Brain microvascular endothelial cell (primary cell): ENCODE data around the gene TRABD2B.

Experiments used
- DNase-seq: peaks from one replicate; pipeline ENCODE4 v3.0.0-alpha.2; 2020
- H3K27ac ChIP-seq: fragments of 250-450 bp; sonication (Bioruptor Pico); 2 replicates; pipeline ENCODE4 v1.5.1; 2020; ENCODE audit warnings: mild to moderate bottlenecking, moderate library complexity
- H3K27me3 ChIP-seq: fragments of 250-450 bp; sonication (Bioruptor Pico); replicated peaks from 2 replicates; pipeline ENCODE4 v1.5.1; 2020; ENCODE audit warnings: mild to moderate bottlenecking
- H3K36me3 ChIP-seq: fragments of 250-450 bp; sonication (Bioruptor Pico); replicated peaks from 2 replicates; pipeline ENCODE4 v1.5.1; 2020; ENCODE audit warnings: mild to moderate bottlenecking
- H3K4me3 ChIP-seq: 2 replicates; pipeline ENCODE4 v1.5.1; 2011; ENCODE audit warnings: low read depth, mild to moderate bottlenecking, control low read depth, low read length, moderate library complexity
- in situ Hi-C: cut with HindIII; loops from 2 replicates; pipeline ENCODE4 v1.10.0; 2017; ENCODE audit warnings: low sequenced_read_pairs, low pct_ligation_motif_present
- TF ChIP-seq, protein P1 (sequence below): IDR thresholded peaks from 2 replicates; pipeline ENCODE4 v1.5.1; 2011; ENCODE audit warnings: low read depth, mild to moderate bottlenecking, moderate library complexity, low read length, control low read depth, inconsistent platforms; ENCODE audit errors: missing control alignments

Gene TRABD2B

GRCh38 chr1:47814612-47815395, 182.4 kb downstream of the TRABD2B start:
- no peak overlapping the region for H3K27ac ChIP-seq
- no peaks in the 10 kb centered on the region for H3K36me3 ChIP-seq
- in situ Hi-C loops, result no loop called here
- H3K4me3 ChIP-seq, result no peak overlapping the region
- peaks cover 12% of the 10 kb centered on the region for H3K27me3 ChIP-seq
- DNase-seq, result no peak
- TF ChIP-seq, protein P1, sequence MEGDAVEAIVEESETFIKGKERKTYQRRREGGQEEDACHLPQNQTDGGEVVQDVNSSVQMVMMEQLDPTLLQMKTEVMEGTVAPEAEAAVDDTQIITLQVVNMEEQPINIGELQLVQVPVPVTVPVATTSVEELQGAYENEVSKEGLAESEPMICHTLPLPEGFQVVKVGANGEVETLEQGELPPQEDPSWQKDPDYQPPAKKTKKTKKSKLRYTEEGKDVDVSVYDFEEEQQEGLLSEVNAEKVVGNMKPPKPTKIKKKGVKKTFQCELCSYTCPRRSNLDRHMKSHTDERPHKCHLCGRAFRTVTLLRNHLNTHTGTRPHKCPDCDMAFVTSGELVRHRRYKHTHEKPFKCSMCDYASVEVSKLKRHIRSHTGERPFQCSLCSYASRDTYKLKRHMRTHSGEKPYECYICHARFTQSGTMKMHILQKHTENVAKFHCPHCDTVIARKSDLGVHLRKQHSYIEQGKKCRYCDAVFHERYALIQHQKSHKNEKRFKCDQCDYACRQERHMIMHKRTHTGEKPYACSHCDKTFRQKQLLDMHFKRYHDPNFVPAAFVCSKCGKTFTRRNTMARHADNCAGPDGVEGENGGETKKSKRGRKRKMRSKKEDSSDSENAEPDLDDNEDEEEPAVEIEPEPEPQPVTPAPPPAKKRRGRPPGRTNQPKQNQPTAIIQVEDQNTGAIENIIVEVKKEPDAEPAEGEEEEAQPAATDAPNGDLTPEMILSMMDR, result no peak

GRCh38 chr1:47813970-47814369, 183.2 kb downstream of the TRABD2B start:
- Histone ChIP-seq H3K36me3 (no peaks in the 10 kb centered on the region), H3K27ac (no peak overlapping the region), H3K4me3 (no peak overlapping the region), H3K27me3 (peaks cover 12% of the 10 kb centered on the region)
- no peak for DNase-seq
- TF ChIP-seq, protein P1, result no peak
- in situ Hi-C loops, result no loop called here

DNA sequence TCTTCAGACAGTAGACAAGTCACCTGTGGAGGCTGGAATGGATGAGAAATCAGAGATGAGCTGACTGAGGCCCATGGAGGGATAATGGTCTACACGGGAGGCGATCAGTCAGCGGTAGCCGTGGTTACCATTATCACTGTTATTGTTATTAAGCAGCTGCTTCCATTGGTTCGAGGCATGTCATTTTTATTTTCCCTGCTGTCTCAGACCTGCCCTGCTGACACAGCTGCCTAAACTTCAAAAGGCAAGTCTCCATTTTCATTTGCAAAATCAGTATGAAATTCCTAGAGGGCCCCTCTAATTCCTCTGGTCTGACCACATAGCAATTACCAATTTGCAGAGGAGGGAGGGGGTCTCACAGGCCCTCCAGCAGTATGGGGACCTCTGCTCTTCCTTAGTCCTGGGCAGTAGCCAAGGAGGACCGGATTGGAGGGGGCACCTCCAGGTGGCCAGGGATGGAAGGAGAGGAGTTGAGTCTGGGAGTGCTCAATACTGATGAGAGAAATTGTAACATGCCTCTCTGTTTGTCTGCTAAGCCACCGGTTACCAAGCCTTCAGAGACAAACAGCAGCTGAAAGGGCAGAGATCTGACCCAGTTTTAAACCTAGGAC, 184.2 kb downstream of the TRABD2B start:
- Histone ChIP-seq H3K36me3 (no peaks in the 10 kb centered on the region), H3K27me3 (peaks cover 12% of the 10 kb centered on the region), H3K27ac (no peak overlapping the region), H3K4me3 (no peak overlapping the region)
- TF ChIP-seq, protein P1, result no peak
- DNase-seq, result no peak
- in situ Hi-C loops, result no loop called here

DNA sequence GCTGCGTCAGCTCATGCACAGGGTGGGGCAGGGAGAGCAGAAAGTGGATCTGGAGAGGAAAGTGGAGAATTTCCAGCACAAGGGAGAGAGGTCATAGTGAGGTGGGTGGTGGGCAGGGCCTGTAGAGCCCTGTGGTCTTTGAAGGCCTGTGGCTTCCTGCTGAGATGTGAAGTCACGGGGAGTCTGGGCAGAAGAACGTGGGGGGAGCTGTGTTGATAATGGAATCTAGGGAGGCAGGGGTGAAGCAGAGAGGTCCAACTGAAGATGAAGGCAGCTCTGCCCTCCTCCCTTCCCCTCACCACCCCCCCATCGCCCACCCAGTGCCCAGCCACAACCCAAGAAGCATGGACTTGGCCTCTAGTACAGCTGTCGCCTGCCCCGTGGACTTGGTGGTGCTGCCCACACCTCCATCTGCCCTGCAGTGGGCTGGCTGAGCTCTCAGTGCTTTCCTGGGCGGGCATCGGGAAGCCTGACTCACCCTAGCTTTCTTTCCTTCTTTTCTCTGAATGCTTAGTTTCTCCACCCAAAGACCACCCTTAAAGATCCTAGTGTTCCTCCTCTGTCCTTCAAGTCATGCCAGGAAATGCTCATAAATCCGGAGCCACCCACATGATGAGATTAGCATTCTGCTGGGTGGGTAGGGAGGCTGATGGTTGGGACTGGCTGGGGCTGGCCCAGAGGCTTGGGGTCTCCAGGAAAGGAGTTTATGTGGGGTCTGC, 186.1 kb downstream of the TRABD2B start:
- DNase-seq, result no peak
- TF ChIP-seq, protein P1, result no peak
- Histone ChIP-seq H3K27ac (no peak overlapping the region), H3K36me3 (no peaks in the 10 kb centered on the region), H3K4me3 (no peak overlapping the region), H3K27me3 (peaks cover 12% of the 10 kb centered on the region)
- in situ Hi-C loops, result no loop called here

GRCh38 chr1:47809301-47810084, 187.7 kb downstream of the TRABD2B start:
- peak; percentile 10 for DNase-seq
- no peaks in the 10 kb centered on the region for H3K36me3 ChIP-seq
- TF ChIP-seq, protein P1, result no peak
- no peak overlapping the region for H3K4me3 ChIP-seq
- no peak overlapping the region for H3K27ac ChIP-seq
- in situ Hi-C loops, result no loop called here
- peaks cover 12% of the 10 kb centered on the region for H3K27me3 ChIP-seq
